Measurements from ENCODE around the gene CSNK2A2.

CSNK2A2 gene

GRCh38 chr16:58170223-58170622, 27.7 kb downstream of the CSNK2A2 start:
- Histone ChIP-seq H3K27me3 (ENCODE audit: low read length) (no peaks in the 10 kb centered on the region), H3K9me3 (ENCODE audit: insufficient read depth, low read length) (no peaks in the 10 kb centered on the region), H3K9ac (ENCODE audit: low read length) (no peak overlapping the region), H3K79me2 (ENCODE audit: insufficient read depth, low read length) (no peaks in the 10 kb centered on the region), H3K4me2 (ENCODE audit: low read depth, low read length, poor library complexity, severe bottlenecking) (no peak overlapping the region), H2AFZ (ENCODE audit: low read depth, low read length, severe bottlenecking) (no peak overlapping the region), H3K4me3 (ENCODE audit: insufficient read depth, low read length, poor library complexity, severe bottlenecking) (no peak overlapping the region), H3F3A (ENCODE audit: insufficient read depth) (no peaks in the 10 kb centered on the region), H3K9me2 (replicated peaks; ENCODE audit: insufficient read depth, low read length) (no peaks in the 10 kb centered on the region), H4K20me1 (ENCODE audit: low read depth, low read length) (no peaks in the 10 kb centered on the region), H3K27ac (ENCODE audit: low read depth, low read length) (no peak overlapping the region), H3K36me3 (ENCODE audit: low read length) (peaks cover 20% of the 10 kb centered on the region; the same call in 1 of the 2 replicates)
- TF ChIP-seq CTCF (IDR thresholded peaks at IDR 0.05; ENCODE audit: insufficient read depth, low read length, poor library complexity, severe bottlenecking): no peak
- TF ChIP-seq EZH2phosphoT487 (conservative IDR thresholded peaks at IDR 0.05; ENCODE audit: low read length): no peak

GRCh38 chr16:58160855-58161254, 37.1 kb downstream of the CSNK2A2 start:
- no peaks in the 10 kb centered on the region for H3K79me2 ChIP-seq (ENCODE audit: insufficient read depth, low read length)
- no peaks in the 10 kb centered on the region for H4K20me1 ChIP-seq (ENCODE audit: low read depth, low read length)
- no peak overlapping the region for H3K4me2 ChIP-seq (ENCODE audit: low read depth, low read length, poor library complexity, severe bottlenecking)
- H3K4me3 ChIP-seq (ENCODE audit: insufficient read depth, low read length, poor library complexity, severe bottlenecking): no peak overlapping the region
- H3K9me3 ChIP-seq (ENCODE audit: insufficient read depth, low read length): no peaks in the 10 kb centered on the region
- no peak overlapping the region for H3K9ac ChIP-seq (ENCODE audit: low read length)
- peaks cover 16% of the 10 kb centered on the region; the same call in 1 of the 2 replicates for H3K36me3 ChIP-seq (ENCODE audit: low read length)
- no peaks in the 10 kb centered on the region for H3K9me2 ChIP-seq (replicated peaks; ENCODE audit: insufficient read depth, low read length)
- no peak overlapping the region for H3K27ac ChIP-seq (ENCODE audit: low read depth, low read length)
- H3K27me3 ChIP-seq (ENCODE audit: low read length): no peaks in the 10 kb centered on the region
- no peak for TF ChIP-seq EZH2phosphoT487 (conservative IDR thresholded peaks at IDR 0.05; ENCODE audit: low read length)
- TF ChIP-seq CTCF (IDR thresholded peaks at IDR 0.05; ENCODE audit: insufficient read depth, low read length, poor library complexity, severe bottlenecking): no peak
- H3F3A ChIP-seq (ENCODE audit: insufficient read depth): no peaks in the 10 kb centered on the region
- H2AFZ ChIP-seq (ENCODE audit: low read depth, low read length, severe bottlenecking): no peak overlapping the region

- Histone ChIP-seq H3K9me3 (ENCODE audit: insufficient read depth, low read length) (no peaks in the 10 kb centered on the region), H3K9me2 (replicated peaks; ENCODE audit: insufficient read depth, low read length) (no peaks in the 10 kb centered on the region), H3K4me3 (ENCODE audit: insufficient read depth, low read length, poor library complexity, severe bottlenecking) (no peak overlapping the region), H3K27ac (ENCODE audit: low read depth, low read length) (no peak overlapping the region), H2AFZ (ENCODE audit: low read depth, low read length, severe bottlenecking) (no peak overlapping the region), H3K79me2 (ENCODE audit: insufficient read depth, low read length) (no peaks in the 10 kb centered on the region), H4K20me1 (ENCODE audit: low read depth, low read length) (no peaks in the 10 kb centered on the region), H3K9ac (ENCODE audit: low read length) (no peak overlapping the region), H3F3A (ENCODE audit: insufficient read depth) (no peaks in the 10 kb centered on the region), H3K27me3 (ENCODE audit: low read length) (no peaks in the 10 kb centered on the region), H3K36me3 (ENCODE audit: low read length) (peaks cover 4% of the 10 kb centered on the region; the same call in 1 of the 2 replicates), H3K4me2 (ENCODE audit: low read depth, low read length, poor library complexity, severe bottlenecking) (no peak overlapping the region)
- TF ChIP-seq CTCF (IDR thresholded peaks at IDR 0.05; ENCODE audit: insufficient read depth, low read length, poor library complexity, severe bottlenecking): no peak
- no peak for TF ChIP-seq EZH2phosphoT487 (conservative IDR thresholded peaks at IDR 0.05; ENCODE audit: low read length)
These were observed 39.2 kb downstream of the CSNK2A2 start for GRCh38 chr16:58158725-58159124.
